ENCODE measurements around the gene RETN. TPM values are rescaled to one million over a fixed set of nuclear protein-coding genes. Genes with fewer than 3 reads are reported as not detected.

RETN gene
- total RNA-seq, 4 donors from 2014 or later: not detected

DNA sequence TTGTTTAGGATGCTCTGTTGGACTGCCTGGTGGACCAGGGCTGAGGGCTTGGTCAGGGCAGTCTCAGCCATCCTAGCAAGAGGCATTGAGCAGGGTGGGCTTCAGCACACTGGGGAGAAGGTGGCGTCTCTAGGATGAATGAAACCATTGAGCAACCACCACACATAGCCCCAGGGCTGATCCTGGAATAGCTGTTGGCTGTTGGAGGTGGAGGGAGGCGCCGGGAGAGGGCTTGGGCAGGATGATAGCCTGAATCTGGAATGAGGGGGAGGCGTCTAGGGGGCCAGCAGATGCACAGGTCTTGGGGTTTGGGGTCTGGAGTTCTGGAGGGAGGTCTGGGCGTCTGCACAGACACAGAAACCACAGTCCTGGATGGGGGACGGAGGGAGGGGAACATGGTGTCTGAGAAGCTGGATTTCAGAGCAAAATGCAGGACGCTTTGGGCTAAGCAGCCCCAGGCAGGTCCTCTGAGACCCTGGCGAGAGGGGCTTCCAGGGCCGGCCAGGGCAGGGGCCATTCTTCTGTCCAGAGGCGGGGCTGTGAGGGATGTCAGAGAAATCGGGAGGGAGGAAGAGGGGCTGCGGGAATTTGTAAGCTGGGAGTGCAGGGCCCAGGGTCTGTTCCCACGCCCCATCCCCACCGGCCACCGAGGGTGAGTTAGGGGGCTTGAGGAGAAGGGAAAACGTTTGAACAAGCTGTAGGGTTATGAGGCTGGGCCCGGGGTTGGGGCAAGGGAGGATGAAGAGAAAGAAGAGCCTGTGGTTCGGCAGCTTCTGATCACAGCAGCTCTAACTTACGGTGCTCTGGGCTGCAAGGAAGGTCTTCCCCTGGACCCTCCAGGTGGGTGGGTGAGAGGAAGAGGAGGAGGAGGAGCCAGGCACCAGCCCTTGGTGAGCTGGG, 16.9 kb downstream of the RETN start:
- H3K36me3 ChIP-seq: peaks cover 0 to 35% (median 0%) of the 10 kb centered on the region in 3 donors
- H3K4me1 ChIP-seq: peaks cover 0 to 14% (median 5%) of the 10 kb centered on the region in 4 donors
- WGBS, 2 donors: 27 to 28% methylated on average over 19 of the region's 19 CpGs
- H3K27ac ChIP-seq: no peak overlapping the region
- H3K9me3 ChIP-seq: no peaks in the 10 kb centered on the region
- DNase-seq (ENCODE audit: low spot score in 2 of 2): no peak
- TF ChIP-seq POLR2A (IDR thresholded peaks at IDR 0.05) (no peak), EP300 (IDR thresholded peaks at IDR 0.05) (no peak)
- TF ChIP-seq, protein P1, sequence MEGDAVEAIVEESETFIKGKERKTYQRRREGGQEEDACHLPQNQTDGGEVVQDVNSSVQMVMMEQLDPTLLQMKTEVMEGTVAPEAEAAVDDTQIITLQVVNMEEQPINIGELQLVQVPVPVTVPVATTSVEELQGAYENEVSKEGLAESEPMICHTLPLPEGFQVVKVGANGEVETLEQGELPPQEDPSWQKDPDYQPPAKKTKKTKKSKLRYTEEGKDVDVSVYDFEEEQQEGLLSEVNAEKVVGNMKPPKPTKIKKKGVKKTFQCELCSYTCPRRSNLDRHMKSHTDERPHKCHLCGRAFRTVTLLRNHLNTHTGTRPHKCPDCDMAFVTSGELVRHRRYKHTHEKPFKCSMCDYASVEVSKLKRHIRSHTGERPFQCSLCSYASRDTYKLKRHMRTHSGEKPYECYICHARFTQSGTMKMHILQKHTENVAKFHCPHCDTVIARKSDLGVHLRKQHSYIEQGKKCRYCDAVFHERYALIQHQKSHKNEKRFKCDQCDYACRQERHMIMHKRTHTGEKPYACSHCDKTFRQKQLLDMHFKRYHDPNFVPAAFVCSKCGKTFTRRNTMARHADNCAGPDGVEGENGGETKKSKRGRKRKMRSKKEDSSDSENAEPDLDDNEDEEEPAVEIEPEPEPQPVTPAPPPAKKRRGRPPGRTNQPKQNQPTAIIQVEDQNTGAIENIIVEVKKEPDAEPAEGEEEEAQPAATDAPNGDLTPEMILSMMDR (IDR thresholded peaks at IDR 0.05): no peak
- no peaks in the 10 kb centered on the region for H3K27me3 ChIP-seq
- H3K4me3 ChIP-seq: no peak overlapping the region

DNA sequence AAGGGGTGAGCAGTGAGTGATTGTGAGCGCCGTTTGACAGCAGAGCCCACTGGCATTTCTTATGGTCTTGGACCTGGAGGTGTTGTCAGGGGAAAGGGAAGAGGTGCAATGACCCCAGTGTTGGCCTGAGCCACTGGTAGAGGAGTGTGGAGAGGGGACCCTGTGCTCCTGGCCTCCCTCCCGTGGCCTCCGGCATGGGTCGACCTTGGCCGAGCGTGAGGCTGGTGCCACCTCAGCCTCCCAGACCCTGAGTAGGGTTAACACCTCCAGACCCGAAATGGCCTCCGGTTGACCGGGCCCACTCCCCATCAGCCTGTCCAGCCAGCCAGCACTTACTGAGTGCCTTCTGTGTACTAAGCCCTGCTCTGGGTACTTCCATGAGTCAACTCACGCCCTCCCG, 18.3 kb downstream of the RETN start:
- Histone ChIP-seq H3K36me3 (peaks cover 0 to 34% (median 0%) of the 10 kb centered on the region in 3 donors), H3K27me3 (no peaks in the 10 kb centered on the region), H3K4me3 (no peak overlapping the region), H3K4me1 (peaks cover 0 to 3% (median under 1%) of the 10 kb centered on the region in 4 donors), H3K27ac (no peak overlapping the region), H3K9me3 (no peaks in the 10 kb centered on the region)
- 81 to 86% methylated on average over 8 to 12 of the region's 12 CpGs for WGBS, 2 donors
- no peak for DNase-seq (ENCODE audit: low spot score in 2 of 2)
- no peak for TF ChIP-seq POLR2A (IDR thresholded peaks at IDR 0.05)
- TF ChIP-seq, protein P1 (IDR thresholded peaks at IDR 0.05): no peak
- TF ChIP-seq EP300 (IDR thresholded peaks at IDR 0.05): no peak

DNA sequence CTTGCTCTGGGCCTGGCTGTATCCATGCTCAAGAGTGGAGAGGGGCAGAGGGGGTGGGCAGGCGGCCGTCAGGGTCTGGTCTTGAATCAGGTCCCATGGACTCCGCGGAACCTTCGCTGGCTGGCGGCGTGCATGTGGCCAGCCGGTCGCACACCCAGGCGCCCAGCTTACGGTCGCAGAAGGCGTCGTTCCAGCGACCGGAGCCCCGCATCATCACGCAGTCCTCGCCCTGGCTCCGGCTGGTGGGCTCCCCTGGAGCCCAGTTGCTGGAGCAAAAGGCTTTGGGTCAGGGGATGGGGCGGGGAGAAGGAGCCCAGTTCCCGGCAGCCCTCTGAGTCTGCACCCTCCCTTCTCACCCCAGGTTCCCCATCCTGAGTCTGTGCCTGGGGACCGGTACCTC, 20.3 kb downstream of the RETN start:
- Histone ChIP-seq H3K4me3 (no peak overlapping the region), H3K27ac (no peak overlapping the region), H3K9me3 (no peaks in the 10 kb centered on the region), H3K36me3 (peaks cover 0 to 14% (median 0%) of the 10 kb centered on the region in 3 donors), H3K27me3 (no peaks in the 10 kb centered on the region), H3K4me1 (no peaks in the 10 kb centered on the region)
- DNase-seq (ENCODE audit: low spot score in 2 of 2): no peak
- TF ChIP-seq EP300 (IDR thresholded peaks at IDR 0.05): no peak
- TF ChIP-seq POLR2A (IDR thresholded peaks at IDR 0.05): no peak
- TF ChIP-seq, protein P1 (IDR thresholded peaks at IDR 0.05): no peak
- 18 to 37% methylated on average over 23 of the region's 23 CpGs for WGBS, 2 donors

DNA sequence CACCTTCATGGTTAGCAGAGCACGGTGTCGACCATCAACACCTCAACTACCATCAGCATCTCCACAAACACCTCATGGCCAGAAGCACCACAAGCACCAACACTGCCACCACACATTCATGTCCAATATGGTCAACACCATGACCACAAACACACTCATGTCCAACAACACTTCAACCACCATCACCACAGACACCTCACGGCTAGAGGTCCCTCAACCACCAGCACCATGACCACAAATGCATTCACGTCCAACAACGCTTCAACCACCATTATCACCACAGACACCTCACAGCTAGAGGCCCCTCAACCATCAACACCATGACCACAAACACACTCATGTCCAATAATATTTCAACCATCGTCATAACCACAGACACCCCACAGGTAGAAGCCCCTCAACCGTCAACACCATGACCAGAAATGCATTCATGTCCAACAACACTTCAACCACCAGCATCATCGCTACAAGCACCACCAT, 22.0 kb downstream of the RETN start:
- H3K27me3 ChIP-seq: no peaks in the 10 kb centered on the region
- DNase-seq (ENCODE audit: low spot score in 2 of 2): no peak
- no peaks in the 10 kb centered on the region for H3K9me3 ChIP-seq
- TF ChIP-seq, protein P1 (IDR thresholded peaks at IDR 0.05): no peak
- TF ChIP-seq EP300 (IDR thresholded peaks at IDR 0.05): no peak
- TF ChIP-seq POLR2A (IDR thresholded peaks at IDR 0.05): no peak
- no peak overlapping the region for H3K27ac ChIP-seq
- H3K36me3 ChIP-seq: no peaks in the 10 kb centered on the region
- no peak overlapping the region for H3K4me3 ChIP-seq
- H3K4me1 ChIP-seq: no peaks in the 10 kb centered on the region
- WGBS, 2 donors: 87 to 90% methylated on average over 8 of the region's 8 CpGs

DNA sequence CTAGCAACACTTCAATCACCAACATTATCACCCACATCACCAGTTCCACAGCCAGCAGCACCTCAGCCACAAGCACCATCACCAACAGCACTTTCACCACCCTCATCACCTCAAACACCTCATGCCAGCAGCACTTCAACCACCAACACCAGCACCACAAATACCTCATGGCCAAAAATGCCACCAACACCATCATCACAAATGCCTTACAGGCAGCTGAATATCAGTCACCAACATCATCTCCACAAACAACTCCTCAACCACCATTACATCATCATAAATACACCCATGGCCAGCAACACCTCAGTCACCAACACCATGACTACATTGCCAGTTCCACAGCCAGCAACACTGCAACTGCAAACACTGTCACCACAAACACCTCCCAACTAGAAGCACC, 22.6 kb downstream of the RETN start:
- Histone ChIP-seq H3K4me1 (no peaks in the 10 kb centered on the region), H3K27ac (no peak overlapping the region), H3K4me3 (no peak overlapping the region), H3K36me3 (no peaks in the 10 kb centered on the region), H3K9me3 (no peaks in the 10 kb centered on the region), H3K27me3 (no peaks in the 10 kb centered on the region)
- TF ChIP-seq EP300 (IDR thresholded peaks at IDR 0.05) (no peak), POLR2A (IDR thresholded peaks at IDR 0.05) (no peak)
- TF ChIP-seq, protein P1 (IDR thresholded peaks at IDR 0.05): no peak
- no peak for DNase-seq (ENCODE audit: low spot score in 2 of 2)

All from tibial nerve (tissue), 4 donors.